CD8-positive, alpha-beta memory T cell (primary cell): ENCODE results near the gene SPRED1. TPM values are rescaled to one million over a fixed set of nuclear protein-coding genes. Genes with fewer than 3 reads are reported as not detected.

Experiments used
- CTCF ChIA-PET: fragments of 350-600 bp; sonication (Branson Sonifier 250); formaldehyde crosslinking; loops from one replicate; lab custom pipeline; 2021; ENCODE audit warnings: antibody characterized with exemption; lab: Charles Lee
- POLR2A ChIA-PET: fragments of 350-600 bp; sonication (Branson Sonifier 250); formaldehyde crosslinking; loops from one replicate; lab custom pipeline; 2021; ENCODE audit warnings: antibody characterized with exemption; lab: Charles Lee
- DNase-seq, 5 donors: peaks; one replicate each; pipeline versions ENCODE4 v3.0.0 to v3.0.0-alpha.2; 2020 to 2022; ENCODE audit warnings: mixed read lengths in 1 of 5
- H3K27ac ChIP-seq: one replicate; pipeline ENCODE4 v1.7.0; 2013; ENCODE audit warnings: low read depth, mild to moderate bottlenecking, low read length, moderate library complexity
- H3K27me3 ChIP-seq: 2 replicates; pipeline ENCODE4 v1.7.0; 2013; ENCODE audit warnings: low read length, mild to moderate bottlenecking; ENCODE audit not compliant: insufficient read depth, poor library complexity, severe bottlenecking
- H3K36me3 ChIP-seq: 2 replicates; pipeline ENCODE4 v1.7.0; 2013; ENCODE audit warnings: mild to moderate bottlenecking, low read length, moderate library complexity; ENCODE audit not compliant: insufficient read depth
- H3K4me1 ChIP-seq: 2 replicates; pipeline ENCODE4 v1.7.0; 2013; ENCODE audit warnings: mild to moderate bottlenecking, low read length, moderate library complexity; ENCODE audit not compliant: insufficient read depth
- H3K4me3 ChIP-seq: 2 replicates; pipeline ENCODE4 v1.7.0; 2013; ENCODE audit warnings: mild to moderate bottlenecking, low read length
- H3K9me3 ChIP-seq: 2 replicates; pipeline ENCODE4 v1.7.0; 2013; ENCODE audit warnings: mild to moderate bottlenecking, low read length
- H3K27ac Mint-ChIP-seq, 8 donors: one replicate each; pipeline ENCODE4 v1.8.0; 2020 to 2021; ENCODE audit warnings: mixed read lengths in 8 of 8, mild to moderate bottlenecking in 6 of 8, inconsistent platforms in 3 of 8, moderate library complexity in 3 of 8
- H3K27me3 Mint-ChIP-seq, 2 donors: one replicate each; pipeline ENCODE4 v1.8.0; 2020 to 2021; ENCODE audit warnings: mixed read lengths in 2 of 2, mild to moderate bottlenecking in 1 of 2, moderate library complexity in 1 of 2
- H3K36me3 Mint-ChIP-seq, 3 donors: one replicate each; pipeline ENCODE4 v1.8.0; 2020 to 2021; ENCODE audit warnings: mixed read lengths in 3 of 3, inconsistent platforms in 1 of 3, mild to moderate bottlenecking in 1 of 3
- H3K4me1 Mint-ChIP-seq, 3 donors: one replicate each; pipeline ENCODE4 v1.8.0; 2020 to 2021; ENCODE audit warnings: mixed read lengths in 3 of 3, inconsistent platforms in 1 of 3, mild to moderate bottlenecking in 1 of 3
- H3K4me3 Mint-ChIP-seq, 7 donors: one replicate each; pipeline ENCODE4 v1.8.0; 2020 to 2021; ENCODE audit warnings: mixed read lengths in 7 of 7, mild to moderate bottlenecking in 6 of 7, moderate library complexity in 4 of 7, inconsistent platforms in 2 of 7
- H3K9me3 Mint-ChIP-seq, 5 donors: one replicate each; pipeline ENCODE4 v1.8.0; 2020 to 2022; ENCODE audit warnings: mixed read lengths in 5 of 5, mild to moderate bottlenecking in 3 of 5, moderate library complexity in 2 of 5, inconsistent platforms in 1 of 5
- polyA plus RNA-seq: library from polyadenylated mRNA; unstranded; fragments of 300-500 nt; fragmentation: Illumina TruSeq; gene quantifications from one replicate; pipeline ENCODE4 v1.2.3, GENCODE V29; 2021
- total RNA-seq, 2 experiments: library from RNA; stranded (reverse); gene quantifications; one replicate each; pipeline ENCODE4 v1.2.3, GENCODE V29; 2021

SPRED1 gene
- total and polyA plus RNA-seq, 3 experiments from 2014 or later: 0.35 to 1.4 (median 1.2) TPM

- no peaks in the 10 kb centered on the region for H3K27me3 Mint-ChIP-seq
- no peak overlapping the region for H3K27ac Mint-ChIP-seq
- H3K9me3 Mint-ChIP-seq: no peaks in the 10 kb centered on the region
- ChIA-PET POLR2A (no interaction called here), CTCF (no interaction called here)
- Histone ChIP-seq H3K36me3 (no peaks in the 10 kb centered on the region), H3K4me1 (peaks cover 5% of the 10 kb centered on the region), H3K4me3 (no peak overlapping the region), H3K9me3 (no peaks in the 10 kb centered on the region), H3K27me3 (no peaks in the 10 kb centered on the region), H3K27ac (no peak overlapping the region)
- no peak overlapping the region for H3K4me3 Mint-ChIP-seq
- peaks cover 7 to 10% (median 7%) of the 10 kb centered on the region in 3 donors for H3K4me1 Mint-ChIP-seq
- H3K36me3 Mint-ChIP-seq: no peaks in the 10 kb centered on the region
- no peak for DNase-seq
These were observed 6.5 kb downstream of the SPRED1 start for GRCh38 chr15:38259134-38259533.

DNA sequence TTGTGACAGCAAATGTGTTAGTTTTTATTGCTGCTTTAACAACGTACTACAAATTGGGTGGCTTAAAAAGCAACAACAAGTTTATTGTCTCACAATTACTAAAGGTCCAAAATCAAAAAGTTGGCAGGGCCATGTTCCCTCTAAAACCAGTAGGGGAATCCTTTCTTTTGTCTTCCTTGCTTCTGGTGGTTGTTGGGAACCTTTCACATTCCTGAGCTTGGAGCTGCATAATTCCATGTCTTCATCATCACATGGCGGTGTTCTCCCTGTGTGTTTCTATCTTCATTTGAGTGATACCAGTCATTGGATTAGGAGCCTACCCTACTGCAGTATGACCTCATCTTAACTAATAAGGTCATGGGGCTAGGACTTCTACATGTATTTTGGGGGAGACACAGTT is 7.4 kb downstream of the SPRED1 start:
- Mint-ChIP-seq H3K9me3 (no peaks in the 10 kb centered on the region), H3K27me3 (no peaks in the 10 kb centered on the region), H3K4me3 (no peak overlapping the region), H3K27ac (no peak overlapping the region), H3K4me1 (peaks cover 0 to under 1% (median 0%) of the 10 kb centered on the region in 3 donors), H3K36me3 (no peaks in the 10 kb centered on the region)
- POLR2A ChIA-PET: no interaction called here
- Histone ChIP-seq H3K27ac (no peak overlapping the region), H3K36me3 (no peaks in the 10 kb centered on the region), H3K4me3 (no peak overlapping the region), H3K9me3 (no peaks in the 10 kb centered on the region), H3K27me3 (no peaks in the 10 kb centered on the region), H3K4me1 (no peaks in the 10 kb centered on the region)
- DNase-seq: no peak
- CTCF ChIA-PET: interaction anchor here (0.9 kb wide), 1 partner anchor 9 kb away, joined by 3 read pairs; no protein-coding TSS in a partner anchor

GRCh38 chr15:38263251-38263650 is 10.6 kb downstream of the SPRED1 start:
- Histone ChIP-seq H3K4me3 (no peak overlapping the region), H3K27ac (no peak overlapping the region), H3K9me3 (no peaks in the 10 kb centered on the region), H3K4me1 (no peaks in the 10 kb centered on the region), H3K36me3 (no peaks in the 10 kb centered on the region), H3K27me3 (no peaks in the 10 kb centered on the region)
- ChIA-PET POLR2A (no interaction called here), CTCF (no interaction called here)
- DNase-seq: no peak
- no peaks in the 10 kb centered on the region for H3K9me3 Mint-ChIP-seq
- H3K36me3 Mint-ChIP-seq: no peaks in the 10 kb centered on the region
- no peaks in the 10 kb centered on the region for H3K27me3 Mint-ChIP-seq
- no peaks in the 10 kb centered on the region for H3K4me1 Mint-ChIP-seq
- H3K27ac Mint-ChIP-seq: no peak overlapping the region
- no peak overlapping the region for H3K4me3 Mint-ChIP-seq

DNA sequence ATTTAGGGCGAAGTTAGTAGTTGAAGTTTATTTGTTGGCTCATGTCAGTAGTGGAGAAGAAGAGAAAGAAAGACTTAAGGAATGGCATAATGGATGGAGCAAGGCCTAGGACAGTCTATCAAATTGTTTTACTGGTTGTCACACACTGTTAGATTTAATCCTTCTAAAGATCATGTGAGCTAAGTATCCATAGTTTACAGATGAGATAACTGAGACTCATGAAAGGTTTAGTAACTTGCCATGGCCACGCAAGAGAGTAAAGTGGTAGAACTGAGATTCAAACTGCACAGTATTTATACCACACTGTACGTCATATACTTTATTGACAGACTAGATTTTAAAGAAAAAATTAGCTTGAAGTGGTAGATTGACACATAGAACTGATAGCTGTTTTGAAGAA is 11.4 kb downstream of the SPRED1 start:
- Mint-ChIP-seq H3K27me3 (no peaks in the 10 kb centered on the region), H3K36me3 (no peaks in the 10 kb centered on the region), H3K9me3 (no peaks in the 10 kb centered on the region), H3K4me3 (no peak overlapping the region), H3K27ac (no peak overlapping the region), H3K4me1 (no peaks in the 10 kb centered on the region)
- H3K36me3 ChIP-seq: no peaks in the 10 kb centered on the region
- ChIA-PET POLR2A (no interaction called here), CTCF (no interaction called here)
- H3K9me3 ChIP-seq: no peaks in the 10 kb centered on the region
- H3K27ac ChIP-seq: no peak overlapping the region
- no peaks in the 10 kb centered on the region for H3K4me1 ChIP-seq
- no peak overlapping the region for H3K4me3 ChIP-seq
- no peak for DNase-seq
- H3K27me3 ChIP-seq: no peaks in the 10 kb centered on the region

GRCh38 chr15:38266247-38266986 is 13.8 kb downstream of the SPRED1 start:
- no peak overlapping the region for H3K4me3 ChIP-seq
- Mint-ChIP-seq H3K36me3 (no peaks in the 10 kb centered on the region), H3K27ac (peak overlapping the region in 1 of 8 donors; percentile 26), H3K4me3 (no peak overlapping the region), H3K4me1 (no peaks in the 10 kb centered on the region), H3K27me3 (peaks cover 0 to 2% of the 10 kb centered on the region in 2 donors), H3K9me3 (no peaks in the 10 kb centered on the region)
- H3K36me3 ChIP-seq: no peaks in the 10 kb centered on the region
- CTCF ChIA-PET: interaction anchor here (1.4 kb wide), 1 partner anchor 13 kb away, joined by 3 read pairs; no protein-coding TSS in a partner anchor
- H3K4me1 ChIP-seq: no peaks in the 10 kb centered on the region
- H3K9me3 ChIP-seq: no peaks in the 10 kb centered on the region
- H3K27ac ChIP-seq: no peak overlapping the region
- DNase-seq: no peak
- POLR2A ChIA-PET: no interaction called here
- H3K27me3 ChIP-seq: no peaks in the 10 kb centered on the region

DNA sequence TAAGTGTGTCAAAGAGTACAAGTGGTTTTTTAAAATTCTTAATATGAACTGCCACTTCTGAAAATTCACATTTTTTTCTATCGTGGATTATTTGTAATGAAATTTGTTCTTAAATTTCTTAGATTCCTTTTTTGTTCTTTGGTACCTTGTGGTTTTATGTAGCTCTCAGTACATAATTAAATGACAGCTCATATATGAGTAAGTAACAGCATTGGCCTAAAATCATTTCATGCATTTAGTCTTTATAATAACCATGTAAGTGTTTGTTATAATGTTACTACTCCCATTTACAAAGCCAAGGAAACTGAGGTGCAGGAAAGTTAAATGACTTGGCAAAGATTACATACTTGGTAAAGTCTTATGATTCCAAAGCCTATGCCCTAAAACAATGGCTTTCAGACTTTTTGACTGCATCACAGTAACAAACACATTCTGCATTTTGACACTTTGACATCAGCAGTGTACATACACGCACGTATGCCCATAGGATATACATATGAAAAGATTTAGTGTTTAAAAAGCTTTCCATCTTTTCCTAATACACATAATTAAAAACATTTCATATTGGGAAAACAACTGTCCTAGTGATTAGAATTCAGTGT is 14.9 kb downstream of the SPRED1 start:
- ChIA-PET CTCF (interaction anchor here (1.4 kb wide), 1 partner anchor 14 kb away, joined by 3 read pairs; no protein-coding TSS in a partner anchor), POLR2A (interaction anchor here (1.1 kb wide), 1 partner anchor 15 kb away, joined by 3 read pairs; the partner anchor contains the start of gene SPRED1)
- Histone ChIP-seq H3K4me1 (no peaks in the 10 kb centered on the region), H3K36me3 (no peaks in the 10 kb centered on the region), H3K27me3 (no peaks in the 10 kb centered on the region), H3K4me3 (no peak overlapping the region), H3K27ac (no peak overlapping the region), H3K9me3 (no peaks in the 10 kb centered on the region)
- H3K27me3 Mint-ChIP-seq: peaks cover 0 to 5% of the 10 kb centered on the region in 2 donors
- no peak overlapping the region for H3K4me3 Mint-ChIP-seq
- H3K9me3 Mint-ChIP-seq: no peaks in the 10 kb centered on the region
- DNase-seq: no peak
- no peaks in the 10 kb centered on the region for H3K4me1 Mint-ChIP-seq
- no peak overlapping the region for H3K27ac Mint-ChIP-seq
- H3K36me3 Mint-ChIP-seq: no peaks in the 10 kb centered on the region

- ChIA-PET CTCF (no interaction called here), POLR2A (no interaction called here)
- no peaks in the 10 kb centered on the region for H3K36me3 Mint-ChIP-seq
- DNase-seq: no peak
- Histone ChIP-seq H3K27me3 (no peaks in the 10 kb centered on the region), H3K27ac (no peak overlapping the region), H3K36me3 (no peaks in the 10 kb centered on the region), H3K4me1 (no peaks in the 10 kb centered on the region), H3K4me3 (no peak overlapping the region), H3K9me3 (no peaks in the 10 kb centered on the region)
- peaks cover 4 to 15% (median 13%) of the 10 kb centered on the region in 3 donors for H3K4me1 Mint-ChIP-seq
- no peak overlapping the region for H3K27ac Mint-ChIP-seq
- peaks cover 0 to 5% of the 10 kb centered on the region in 2 donors for H3K27me3 Mint-ChIP-seq
- no peaks in the 10 kb centered on the region for H3K9me3 Mint-ChIP-seq
- H3K4me3 Mint-ChIP-seq: no peak overlapping the region
These were observed 18.5 kb downstream of the SPRED1 start for GRCh38 chr15:38271144-38271543.

- H3K4me1 Mint-ChIP-seq: peaks cover 4 to 15% (median 13%) of the 10 kb centered on the region in 3 donors
- no peaks in the 10 kb centered on the region for H3K9me3 ChIP-seq
- CTCF ChIA-PET: no interaction called here
- H3K36me3 ChIP-seq: no peaks in the 10 kb centered on the region
- H3K27me3 Mint-ChIP-seq: peaks cover 0 to 5% of the 10 kb centered on the region in 2 donors
- POLR2A ChIA-PET: no interaction called here
- H3K9me3 Mint-ChIP-seq: no peaks in the 10 kb centered on the region
- H3K27ac ChIP-seq: no peak overlapping the region
- H3K36me3 Mint-ChIP-seq: no peaks in the 10 kb centered on the region
- DNase-seq: no peak
- no peak overlapping the region for H3K4me3 ChIP-seq
- H3K27me3 ChIP-seq: no peaks in the 10 kb centered on the region
- no peaks in the 10 kb centered on the region for H3K4me1 ChIP-seq
- no peak overlapping the region for H3K27ac Mint-ChIP-seq
- H3K4me3 Mint-ChIP-seq: no peak overlapping the region
These were observed 19.3 kb downstream of the SPRED1 start for GRCh38 chr15:38271895-38272294.
